Measurements from ENCODE around the gene RAPGEF4. TPM values are rescaled to one million over a fixed set of nuclear protein-coding genes. Genes with fewer than 3 reads are reported as not detected.

RAPGEF4 gene
- polyA plus RNA-seq, 3 donors, result not detected

DNA sequence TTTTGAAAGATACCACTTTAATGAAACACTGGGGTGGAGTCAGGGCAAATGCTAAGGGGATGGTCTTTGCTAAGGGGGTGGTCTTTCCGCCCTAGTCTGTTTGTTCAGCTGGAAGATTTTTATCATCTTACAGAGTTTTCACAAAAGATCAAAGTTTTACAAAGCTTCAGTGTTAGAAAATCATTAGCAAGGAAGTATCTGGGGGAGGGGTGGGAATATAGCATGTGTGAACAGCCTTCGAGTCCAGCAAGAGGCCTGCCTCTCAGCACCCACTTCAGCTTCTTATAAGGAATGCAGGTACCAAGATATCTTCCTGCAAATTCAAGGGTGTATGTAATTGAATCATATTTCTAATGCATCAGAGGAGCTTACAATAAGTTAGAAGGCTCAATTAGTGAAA lies 112.9 kb downstream of the RAPGEF4 start:
- peaks cover 0 to 6% (median 0%) of the 10 kb centered on the region in 7 donors for H3K9me3 Mint-ChIP-seq
- no peaks in the 10 kb centered on the region for H3K36me3 Mint-ChIP-seq
- Histone ChIP-seq H3K36me3 (replicated peaks in 1 of 2; ENCODE audit: control insufficient read depth in 1 of 2, insufficient read depth in 2 of 2, low read length in 2 of 2) (no peaks in the 10 kb centered on the region), H3K4me3 (replicated peaks in 1 of 3; ENCODE audit: low read depth in 2 of 3, low read length in 3 of 3) (no peak overlapping the region), H3K27me3 (ENCODE audit: control insufficient read depth in 2 of 2, insufficient read depth in 2 of 2, low read length in 2 of 2) (no peaks in the 10 kb centered on the region), H3K4me2 (replicated peaks; ENCODE audit: extremely low read depth, low read length, poor library complexity, severe bottlenecking) (no peak overlapping the region), H3K9ac (ENCODE audit: insufficient read depth, low read length, poor library complexity, severe bottlenecking) (no peak overlapping the region), H3K4me1 (ENCODE audit: control insufficient read depth in 1 of 2, insufficient read depth in 2 of 2, low read length in 2 of 2) (no peaks in the 10 kb centered on the region), H3K79me2 (ENCODE audit: insufficient read depth, low read length) (no peaks in the 10 kb centered on the region), H2AFZ (ENCODE audit: insufficient read depth, low read depth, low read length, poor library complexity, severe bottlenecking) (no peak overlapping the region), H3K27ac (ENCODE audit: low read depth in 1 of 2, low read length in 2 of 2) (no peak overlapping the region), H4K20me1 (ENCODE audit: insufficient read depth, low read length) (no peaks in the 10 kb centered on the region), H3K9me3 (replicated peaks in 1 of 2; ENCODE audit: control insufficient read depth in 1 of 2, insufficient read depth in 1 of 2, low read length in 2 of 2) (no peaks in the 10 kb centered on the region)
- WGBS (ENCODE audit: insufficient coverage), result no CpG with 5 or more reads among the region's 2 CpGs
- no peak overlapping the region for H3K4me3 Mint-ChIP-seq
- H3K27ac Mint-ChIP-seq, result no peak overlapping the region
- DNase-seq, result no peak
- intact Hi-C loops (cut with micrococcal nuclease), result no loop called here
- H3K27me3 Mint-ChIP-seq (ENCODE audit: low read depth in 3 of 3), result no peaks in the 10 kb centered on the region
- H3K4me1 Mint-ChIP-seq, result no peaks in the 10 kb centered on the region
- TF ChIP-seq, protein P1, sequence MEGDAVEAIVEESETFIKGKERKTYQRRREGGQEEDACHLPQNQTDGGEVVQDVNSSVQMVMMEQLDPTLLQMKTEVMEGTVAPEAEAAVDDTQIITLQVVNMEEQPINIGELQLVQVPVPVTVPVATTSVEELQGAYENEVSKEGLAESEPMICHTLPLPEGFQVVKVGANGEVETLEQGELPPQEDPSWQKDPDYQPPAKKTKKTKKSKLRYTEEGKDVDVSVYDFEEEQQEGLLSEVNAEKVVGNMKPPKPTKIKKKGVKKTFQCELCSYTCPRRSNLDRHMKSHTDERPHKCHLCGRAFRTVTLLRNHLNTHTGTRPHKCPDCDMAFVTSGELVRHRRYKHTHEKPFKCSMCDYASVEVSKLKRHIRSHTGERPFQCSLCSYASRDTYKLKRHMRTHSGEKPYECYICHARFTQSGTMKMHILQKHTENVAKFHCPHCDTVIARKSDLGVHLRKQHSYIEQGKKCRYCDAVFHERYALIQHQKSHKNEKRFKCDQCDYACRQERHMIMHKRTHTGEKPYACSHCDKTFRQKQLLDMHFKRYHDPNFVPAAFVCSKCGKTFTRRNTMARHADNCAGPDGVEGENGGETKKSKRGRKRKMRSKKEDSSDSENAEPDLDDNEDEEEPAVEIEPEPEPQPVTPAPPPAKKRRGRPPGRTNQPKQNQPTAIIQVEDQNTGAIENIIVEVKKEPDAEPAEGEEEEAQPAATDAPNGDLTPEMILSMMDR (IDR thresholded peaks at IDR 0.05), result no peak

DNA sequence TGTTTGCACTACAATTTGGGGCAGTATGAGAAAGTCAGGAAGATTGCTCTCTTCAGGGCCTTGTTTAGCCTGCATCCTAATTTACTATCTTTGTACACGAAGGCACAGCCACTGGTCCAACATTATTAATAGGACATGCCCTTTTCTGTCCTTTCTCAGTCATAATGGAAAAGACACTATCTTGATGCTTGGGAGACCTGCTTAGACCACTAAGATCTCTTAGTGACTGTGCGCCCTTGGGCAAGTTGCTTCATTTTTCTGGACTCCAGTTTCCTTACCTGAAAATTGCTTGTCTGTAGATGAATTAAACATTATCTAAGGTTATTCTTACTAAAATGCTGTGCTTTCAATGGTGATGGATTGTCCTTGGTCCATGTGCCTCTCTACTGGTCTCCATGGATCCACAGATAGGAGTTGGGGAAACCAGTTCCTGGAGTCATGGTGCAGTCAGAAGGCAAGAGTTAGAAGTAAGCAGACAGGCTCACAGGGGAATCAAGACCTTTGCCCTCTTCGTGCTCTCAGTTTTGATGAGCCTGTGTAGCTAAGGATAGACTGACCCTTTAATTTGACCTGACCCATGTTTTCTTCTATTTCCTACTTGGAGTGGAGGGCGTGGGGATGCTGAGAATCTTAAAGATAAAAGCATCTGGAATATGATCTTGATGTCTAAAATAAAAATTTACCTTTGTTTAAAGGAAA lies 114.0 kb downstream of the RAPGEF4 start:
- no peaks in the 10 kb centered on the region for H4K20me1 ChIP-seq (ENCODE audit: insufficient read depth, low read length)
- no peaks in the 10 kb centered on the region for H3K36me3 ChIP-seq (replicated peaks in 1 of 2; ENCODE audit: control insufficient read depth in 1 of 2, insufficient read depth in 2 of 2, low read length in 2 of 2)
- intact Hi-C loops (cut with micrococcal nuclease), result no loop called here
- Mint-ChIP-seq H3K27ac (no peak overlapping the region), H3K27me3 (ENCODE audit: low read depth in 3 of 3) (peaks cover 0 to 4% (median 0%) of the 10 kb centered on the region in 3 donors), H3K36me3 (no peaks in the 10 kb centered on the region), H3K4me1 (no peaks in the 10 kb centered on the region), H3K4me3 (no peak overlapping the region), H3K9me3 (peaks cover 0 to 7% (median 2%) of the 10 kb centered on the region in 7 donors)
- H3K9me3 ChIP-seq (replicated peaks in 1 of 2; ENCODE audit: control insufficient read depth in 1 of 2, insufficient read depth in 1 of 2, low read length in 2 of 2), result no peaks in the 10 kb centered on the region
- H3K4me3 ChIP-seq (replicated peaks in 1 of 3; ENCODE audit: low read depth in 2 of 3, low read length in 3 of 3), result no peak overlapping the region
- H2AFZ ChIP-seq (ENCODE audit: insufficient read depth, low read depth, low read length, poor library complexity, severe bottlenecking), result no peak overlapping the region
- H3K27me3 ChIP-seq (ENCODE audit: control insufficient read depth in 2 of 2, insufficient read depth in 2 of 2, low read length in 2 of 2), result no peaks in the 10 kb centered on the region
- no peak overlapping the region for H3K4me2 ChIP-seq (replicated peaks; ENCODE audit: extremely low read depth, low read length, poor library complexity, severe bottlenecking)
- no peak overlapping the region for H3K27ac ChIP-seq (ENCODE audit: low read depth in 1 of 2, low read length in 2 of 2)
- 86% methylated on average over 1 of the region's 4 CpGs for WGBS (ENCODE audit: insufficient coverage)
- TF ChIP-seq, protein P1 (IDR thresholded peaks at IDR 0.05), result no peak
- H3K79me2 ChIP-seq (ENCODE audit: insufficient read depth, low read length), result no peaks in the 10 kb centered on the region
- DNase-seq, result no peak
- H3K9ac ChIP-seq (ENCODE audit: insufficient read depth, low read length, poor library complexity, severe bottlenecking), result no peak overlapping the region
- H3K4me1 ChIP-seq (ENCODE audit: control insufficient read depth in 1 of 2, insufficient read depth in 2 of 2, low read length in 2 of 2), result no peaks in the 10 kb centered on the region
